GM12873 (cell line): Measurements from ENCODE around the gene GNAL.

Experiments used
- CTCF ChIP-seq: IDR thresholded peaks from 2 replicates; pipeline ENCODE4 v1.5.1; 2012; ENCODE audit warnings: low read depth, mild to moderate bottlenecking, moderate library complexity, low read length, control low read depth; ENCODE audit not compliant: insufficient read depth; ENCODE audit errors: missing control alignments

The GNAL gene

GRCh38 chr18:11665146-11665545 is 23.9 kb upstream of the GNAL start:
- TF ChIP-seq CTCF = no peak

- no peak for TF ChIP-seq CTCF
Measured at GRCh38 chr18:11665587-11665986, 23.5 kb upstream of the GNAL start.

GRCh38 chr18:11666176-11666575 is 22.9 kb upstream of the GNAL start:
- no peak for TF ChIP-seq CTCF

- no peak for TF ChIP-seq CTCF
Measured at GRCh38 chr18:11666831-11667230, 22.2 kb upstream of the GNAL start.

- no peak for TF ChIP-seq CTCF
Measured at GRCh38 chr18:11667578-11667977, 21.5 kb upstream of the GNAL start.

GRCh38 chr18:11668441-11669169 is 20.5 kb upstream of the GNAL start:
- TF ChIP-seq CTCF = no peak

GRCh38 chr18:11669271-11669947 is 19.7 kb upstream of the GNAL start:
- no peak for TF ChIP-seq CTCF
